Activated naive CD4-positive, alpha-beta T cell treated with anti-CD3 and anti-CD28 coated beads, Interleukin-2, amount 10 ng/mL, durations not matched to agents 7 days and 5 days (primary cell): ENCODE data around the gene SOD2.
A peak's percentile ranks its signal among the peaks of the same experiment; 100 is the strongest.
"Not testable (repeated sequence)": the region's sequence is repeated elsewhere in the genome, so short reads cannot be mapped to it uniquely, and the experiment has no call there.

Experiments
- CTCF ChIA-PET: fragments of 350-600 bp; sonication (Branson Sonifier 250); formaldehyde crosslinking; loops from one replicate; lab custom pipeline; 2021; ENCODE audit warnings: antibody characterized with exemption; lab: Charles Lee
- DNase-seq: peaks from one replicate; pipeline ENCODE4 v3.0.0-alpha.2; 2020
- H3K27ac Mint-ChIP-seq: one replicate; pipeline ENCODE4 v1.8.0; 2021; ENCODE audit warnings: mild to moderate bottlenecking, moderate library complexity, mixed read lengths
- H3K27me3 Mint-ChIP-seq: one replicate; pipeline ENCODE4 v1.8.0; 2021; ENCODE audit warnings: mild to moderate bottlenecking, mixed read lengths
- H3K36me3 Mint-ChIP-seq: one replicate; pipeline ENCODE4 v1.8.0; 2021; ENCODE audit warnings: mixed read lengths
- H3K4me1 Mint-ChIP-seq: one replicate; pipeline ENCODE4 v1.8.0; 2021; ENCODE audit warnings: mixed read lengths
- H3K4me3 Mint-ChIP-seq: one replicate; pipeline ENCODE4 v1.8.0; 2021; ENCODE audit warnings: mild to moderate bottlenecking, moderate library complexity, mixed read lengths
- H3K9me3 Mint-ChIP-seq: one replicate; pipeline ENCODE4 v1.8.0; 2021; ENCODE audit warnings: mixed read lengths

SOD2 gene

DNA sequence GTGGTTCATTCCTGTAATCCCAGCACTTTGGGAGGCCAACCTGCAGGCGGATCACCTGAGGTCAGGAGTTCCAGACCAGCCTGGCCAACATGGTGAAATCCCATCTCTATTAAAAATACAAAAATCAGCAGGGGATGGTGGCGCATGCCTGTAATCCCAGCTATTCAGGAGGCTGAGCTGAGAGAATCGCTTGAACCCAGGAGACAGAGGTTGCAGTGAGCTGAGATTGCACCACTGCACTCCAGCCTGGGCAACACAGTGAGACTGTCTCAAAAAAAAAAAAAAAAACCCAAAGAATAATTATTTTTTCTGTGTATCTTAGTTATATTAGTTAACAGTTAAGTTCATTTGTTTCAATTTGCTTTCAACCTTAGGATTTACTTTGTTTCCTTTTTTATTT, 32.2 kb upstream of the SOD2 start:
- H3K27ac Mint-ChIP-seq, DNase-seq, H3K4me3 Mint-ChIP-seq, CTCF ChIA-PET, H3K27me3 Mint-ChIP-seq: not testable (repeated sequence)
- Mint-ChIP-seq H3K9me3 (peaks cover 12% of the 10 kb centered on the region), H3K36me3 (peaks cover 36% of the 10 kb centered on the region), H3K4me1 (peaks cover 49% of the 10 kb centered on the region)

DNA sequence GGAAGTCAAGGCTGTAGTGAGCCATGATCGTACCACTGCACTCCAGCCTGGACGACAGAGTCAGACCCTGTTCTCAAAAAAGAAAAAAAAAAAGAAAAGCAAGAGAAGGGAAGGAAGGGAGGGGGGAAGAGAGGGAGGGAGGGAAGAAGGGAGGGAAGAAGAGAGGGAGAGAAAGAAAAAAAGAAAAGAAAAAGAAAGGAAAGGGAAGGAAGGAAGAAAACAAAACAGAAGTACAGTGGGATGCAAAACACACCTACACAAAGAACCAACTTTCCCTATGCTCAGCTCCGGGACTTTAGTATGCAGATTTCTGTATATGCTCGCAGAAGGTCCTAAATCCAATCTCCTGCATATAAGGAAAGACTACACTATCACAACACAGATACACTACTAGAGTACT, 31.7 kb upstream of the SOD2 start:
- no peak for DNase-seq
- no peak overlapping the region for H3K27ac Mint-ChIP-seq
- H3K4me1 Mint-ChIP-seq: peaks cover 46% of the 10 kb centered on the region
- H3K9me3 Mint-ChIP-seq: peaks cover 12% of the 10 kb centered on the region
- peaks cover 7% of the 10 kb centered on the region for H3K27me3 Mint-ChIP-seq
- CTCF ChIA-PET: interaction anchor here (1.1 kb wide), 1 partner anchor 27 kb away, joined by 3 read pairs; no protein-coding TSS in a partner anchor
- peaks cover 35% of the 10 kb centered on the region for H3K36me3 Mint-ChIP-seq
- H3K4me3 Mint-ChIP-seq: no peak overlapping the region

DNA sequence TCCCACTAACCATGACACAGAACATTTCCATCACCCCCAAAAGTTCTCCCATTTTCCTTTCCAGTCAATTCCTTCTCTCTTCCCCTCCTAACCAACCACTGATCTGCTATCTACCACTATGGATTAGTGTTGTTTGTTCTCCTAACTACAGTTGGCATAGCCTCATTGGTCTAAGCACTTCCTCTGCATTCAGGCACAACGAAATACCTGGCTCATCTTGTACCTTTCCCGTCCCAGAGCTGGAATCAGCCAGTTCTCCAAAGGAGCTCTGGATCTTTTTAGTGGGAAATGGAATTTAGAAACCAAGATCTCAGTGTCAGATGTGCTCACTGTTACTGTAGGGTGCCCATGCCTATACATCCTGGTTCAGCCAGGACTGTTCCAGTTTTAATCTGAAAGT, 30.2 kb upstream of the SOD2 start:
- Mint-ChIP-seq H3K36me3 (peaks cover 25% of the 10 kb centered on the region), H3K4me3 (no peak overlapping the region), H3K27ac (peak overlapping the region; percentile 3), H3K9me3 (peaks cover 12% of the 10 kb centered on the region), H3K27me3 (peaks cover 7% of the 10 kb centered on the region), H3K4me1 (peaks cover 34% of the 10 kb centered on the region)
- DNase-seq: no peak
- CTCF ChIA-PET: interaction anchor here (0.9 kb wide), 1 partner anchor 31 kb away, joined by 4 read pairs; no protein-coding TSS in a partner anchor

DNA sequence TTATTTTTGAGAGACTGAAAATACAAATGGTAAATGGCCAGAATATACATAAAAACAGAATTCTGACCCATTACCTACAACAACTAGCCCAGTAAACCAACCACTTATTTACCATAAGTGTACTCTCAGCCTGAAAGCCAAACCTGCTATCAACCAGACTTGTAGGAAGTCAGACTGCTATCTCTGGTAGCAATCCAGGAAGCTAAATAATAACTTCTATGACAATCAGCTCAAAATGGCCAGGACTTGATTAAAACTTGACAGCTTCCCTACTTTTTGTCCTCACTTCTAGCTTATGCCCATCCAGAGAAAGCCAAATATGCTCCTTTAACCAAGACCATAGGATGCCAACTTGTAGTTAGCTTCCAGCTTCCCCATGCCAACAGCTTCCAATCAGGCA, 29.6 kb upstream of the SOD2 start:
- CTCF ChIA-PET: interaction anchor here (0.9 kb wide), 1 partner anchor 31 kb away, joined by 4 read pairs; no protein-coding TSS in a partner anchor
- Mint-ChIP-seq H3K9me3 (peaks cover 12% of the 10 kb centered on the region), H3K36me3 (peaks cover 22% of the 10 kb centered on the region), H3K4me3 (no peak overlapping the region), H3K27me3 (peaks cover 7% of the 10 kb centered on the region), H3K4me1 (peaks cover 34% of the 10 kb centered on the region), H3K27ac (no peak overlapping the region)
- no peak for DNase-seq

DNA sequence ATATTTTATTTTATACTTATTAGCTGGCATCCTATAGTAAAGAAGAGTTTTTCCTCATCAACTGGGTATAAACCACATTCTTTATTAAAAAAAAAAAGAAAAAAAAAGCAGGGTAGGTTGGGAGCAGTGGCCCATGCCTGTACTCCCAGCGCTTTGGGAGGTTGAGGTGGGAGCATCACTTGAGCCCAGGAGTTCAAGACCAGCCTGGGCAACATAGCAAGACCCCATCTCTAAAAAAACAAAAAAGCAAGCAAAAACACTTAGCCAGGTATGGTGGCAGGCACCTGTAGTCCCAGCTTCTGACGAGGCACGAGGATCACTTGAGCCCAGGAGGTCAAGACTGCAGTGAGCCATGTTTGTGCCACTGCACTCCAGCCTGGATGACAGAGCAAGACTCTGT, 28.9 kb upstream of the SOD2 start:
- CTCF ChIA-PET: interaction anchor here (2.2 kb wide), 1 partner anchor 129 kb away, joined by 7 read pairs; no protein-coding TSS in a partner anchor
- H3K27me3 Mint-ChIP-seq, DNase-seq, H3K27ac Mint-ChIP-seq, H3K4me3 Mint-ChIP-seq: not testable (repeated sequence)
- H3K36me3 Mint-ChIP-seq: peaks cover 22% of the 10 kb centered on the region
- peaks cover 34% of the 10 kb centered on the region for H3K4me1 Mint-ChIP-seq
- peaks cover 12% of the 10 kb centered on the region for H3K9me3 Mint-ChIP-seq

DNA sequence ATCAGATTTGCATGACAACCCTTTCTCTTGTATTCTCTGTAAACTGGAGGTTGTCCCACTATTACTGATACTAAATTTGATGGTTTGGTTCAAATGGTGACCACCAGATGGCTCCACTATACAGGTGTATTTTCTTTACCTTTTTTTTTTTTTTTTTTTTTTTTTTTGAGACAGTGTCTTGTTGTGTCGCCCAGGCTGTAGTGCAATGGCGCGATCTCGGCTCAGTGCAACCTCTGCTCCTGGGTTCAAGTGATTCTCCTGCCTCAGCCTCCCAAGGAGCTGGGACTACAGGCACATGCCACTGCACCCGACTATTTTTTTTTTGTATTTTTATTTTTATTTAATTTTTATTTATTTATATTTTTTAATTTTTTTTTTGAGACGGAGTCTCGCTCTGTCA, 27.7 kb upstream of the SOD2 start:
- DNase-seq: peak; percentile 59
- Mint-ChIP-seq H3K36me3 (peaks cover 22% of the 10 kb centered on the region), H3K4me1 (peaks cover 30% of the 10 kb centered on the region), H3K27ac (no peak overlapping the region), H3K4me3 (no peak overlapping the region), H3K27me3 (no peaks in the 10 kb centered on the region), H3K9me3 (peaks cover 12% of the 10 kb centered on the region)
- CTCF ChIA-PET: interaction anchor here (0.6 to 2.6 kb wide), 9 partner anchors 10 to 222 kb away, joined by 3 to 13 read pairs (median 5); no protein-coding TSS in a partner anchor

DNA sequence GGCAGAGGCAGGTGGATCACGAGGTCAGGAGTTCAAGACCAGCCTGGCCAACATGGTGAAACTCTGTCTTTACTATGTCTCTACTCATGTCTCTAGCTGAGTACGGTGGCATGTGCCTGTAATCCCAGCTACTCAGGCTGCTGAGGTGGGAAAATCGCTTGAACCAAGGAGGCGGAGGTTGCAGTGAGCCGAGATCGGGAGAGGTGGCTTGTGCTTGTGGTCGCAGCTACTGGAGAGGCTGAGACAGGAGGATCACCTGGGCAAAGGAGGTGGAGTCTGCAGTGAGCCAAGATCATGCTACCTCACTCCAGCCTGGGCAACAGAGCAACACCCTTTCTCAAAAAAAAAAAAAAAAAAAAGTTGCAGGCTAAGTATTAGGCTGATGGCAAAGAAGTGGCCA, 26.2 kb upstream of the SOD2 start:
- CTCF ChIA-PET: interaction anchor here (1.5 to 2.6 kb wide), 2 partner anchors 30 to 134 kb away, joined by 4 to 13 read pairs; no protein-coding TSS in a partner anchor
- H3K27me3 Mint-ChIP-seq: no peaks in the 10 kb centered on the region
- H3K4me3 Mint-ChIP-seq: no peak overlapping the region
- peaks cover 26% of the 10 kb centered on the region for H3K4me1 Mint-ChIP-seq
- peaks cover 12% of the 10 kb centered on the region for H3K9me3 Mint-ChIP-seq
- H3K36me3 Mint-ChIP-seq: peaks cover 28% of the 10 kb centered on the region
- no peak overlapping the region for H3K27ac Mint-ChIP-seq
- no peak for DNase-seq

DNA sequence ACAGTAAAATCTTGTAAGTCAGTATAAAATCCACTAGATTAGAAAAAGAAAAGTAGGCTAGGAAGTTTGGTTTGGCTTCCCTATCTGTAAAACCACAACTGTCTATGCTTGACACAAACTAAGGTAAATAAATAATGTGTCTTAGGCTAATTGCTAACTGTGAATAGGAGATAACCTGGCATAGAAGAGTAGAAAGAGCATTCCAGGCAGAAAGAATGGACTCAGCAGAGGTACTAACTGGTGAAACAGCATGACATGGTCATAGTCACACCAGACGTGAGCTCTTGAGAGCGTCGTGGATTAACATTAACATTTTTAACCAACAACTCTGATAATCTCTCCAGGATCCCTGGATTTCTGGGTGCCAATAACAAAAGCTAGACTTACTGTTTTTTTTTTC, 25.6 kb upstream of the SOD2 start:
- H3K36me3 Mint-ChIP-seq: peaks cover 22% of the 10 kb centered on the region
- peaks cover 11% of the 10 kb centered on the region for H3K9me3 Mint-ChIP-seq
- no peak overlapping the region for H3K27ac Mint-ChIP-seq
- no peaks in the 10 kb centered on the region for H3K27me3 Mint-ChIP-seq
- CTCF ChIA-PET: interaction anchor here (0.6 to 2.6 kb wide), 3 partner anchors 8 to 354 kb away, joined by 3 to 13 read pairs (median 4); no protein-coding TSS in a partner anchor
- DNase-seq: no peak
- no peak overlapping the region for H3K4me3 Mint-ChIP-seq
- peaks cover 24% of the 10 kb centered on the region for H3K4me1 Mint-ChIP-seq

DNA sequence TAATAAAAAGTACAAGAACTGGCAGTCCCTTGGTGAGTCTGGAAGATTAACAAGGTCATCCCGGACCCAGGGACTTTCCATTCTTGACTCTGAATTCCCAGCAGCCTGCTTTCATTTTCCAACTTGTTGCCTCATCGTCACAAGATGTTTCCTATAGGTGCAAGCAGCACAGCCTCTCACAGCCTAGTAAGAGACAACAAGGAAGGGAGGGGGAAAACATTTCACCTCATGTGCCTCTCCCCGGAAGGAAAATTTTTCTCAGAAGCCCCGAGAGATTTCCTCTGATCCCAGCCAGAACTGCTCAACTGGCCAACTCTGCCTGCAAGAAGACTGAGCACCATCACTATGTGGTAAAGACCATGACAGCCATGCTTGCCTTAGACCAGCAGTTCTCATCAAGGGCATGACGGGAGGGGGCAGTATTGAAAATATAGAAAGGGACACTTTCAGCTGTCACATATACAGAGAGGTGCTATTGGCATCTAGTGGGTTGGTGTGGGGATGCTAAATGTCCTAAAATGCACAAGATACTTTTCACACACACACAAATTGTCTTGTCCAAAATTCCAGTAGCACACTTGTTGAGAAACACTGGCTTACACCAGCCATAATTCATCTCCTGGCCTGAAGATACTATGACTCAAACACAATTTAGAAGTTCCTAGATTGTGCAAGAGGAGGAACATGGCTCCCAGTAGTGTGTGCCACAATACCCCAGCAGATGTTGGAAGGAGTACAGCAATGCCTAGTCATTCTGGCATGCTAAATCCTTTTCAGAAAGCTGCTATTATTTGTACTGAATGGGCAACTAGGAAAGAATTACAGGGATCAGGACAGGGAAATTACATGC, 23.4 kb upstream of the SOD2 start:
- Mint-ChIP-seq H3K27ac (no peak overlapping the region), H3K9me3 (no peaks in the 10 kb centered on the region), H3K4me1 (peaks cover 15% of the 10 kb centered on the region), H3K4me3 (no peak overlapping the region), H3K27me3 (no peaks in the 10 kb centered on the region), H3K36me3 (peaks cover 6% of the 10 kb centered on the region)
- DNase-seq: no peak
- CTCF ChIA-PET: interaction anchor here (0.6 to 1.1 kb wide), 2 partner anchors 36 to 103 kb away, joined by 3 read pairs; no protein-coding TSS in a partner anchor

DNA sequence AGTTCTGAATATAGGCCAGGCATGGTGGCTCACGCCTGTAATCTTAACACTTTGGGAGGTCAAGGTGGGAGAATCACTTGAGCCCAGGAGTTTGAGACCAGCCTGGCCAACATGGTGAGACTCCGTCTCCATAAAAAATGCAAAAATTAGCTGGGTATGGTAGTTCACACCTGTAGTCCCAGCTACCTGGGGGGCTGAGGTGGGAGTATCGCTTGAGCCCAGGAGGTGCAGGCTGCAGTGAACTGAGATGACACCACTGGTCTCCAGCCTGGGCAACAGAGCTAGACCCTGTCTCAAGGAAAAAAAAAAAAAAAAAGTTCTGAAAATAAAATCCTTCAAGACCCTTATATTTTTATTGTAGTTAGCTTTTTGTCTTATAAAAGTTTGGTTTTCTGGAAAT, 22.6 kb upstream of the SOD2 start:
- DNase-seq: no peak
- no peaks in the 10 kb centered on the region for H3K9me3 Mint-ChIP-seq
- peaks cover 6% of the 10 kb centered on the region for H3K36me3 Mint-ChIP-seq
- no peaks in the 10 kb centered on the region for H3K27me3 Mint-ChIP-seq
- CTCF ChIA-PET: interaction anchor here (0.6 to 1.1 kb wide), 2 partner anchors 37 to 104 kb away, joined by 3 read pairs; no protein-coding TSS in a partner anchor
- H3K27ac Mint-ChIP-seq: no peak overlapping the region
- H3K4me1 Mint-ChIP-seq: peaks cover 15% of the 10 kb centered on the region
- H3K4me3 Mint-ChIP-seq: no peak overlapping the region

DNA sequence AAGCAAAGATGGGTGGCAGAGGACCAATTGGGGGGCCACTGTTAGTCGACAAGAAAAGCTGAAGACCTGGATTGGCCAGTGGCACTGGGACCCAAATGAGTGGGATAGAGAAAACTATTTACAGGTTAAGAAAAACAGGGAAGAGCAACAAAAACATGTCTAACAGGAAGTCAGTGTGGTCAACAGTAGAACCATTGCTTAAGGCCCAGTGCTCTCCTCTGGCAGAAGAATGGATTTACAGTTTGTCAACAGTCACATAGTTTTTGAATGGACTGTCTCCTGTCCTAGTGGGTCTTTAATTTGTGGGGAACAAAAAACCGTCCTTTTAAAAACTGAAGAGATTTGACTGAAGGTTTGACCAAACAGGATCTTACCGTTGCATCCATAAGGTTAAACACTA, 22.1 kb upstream of the SOD2 start:
- peaks cover 6% of the 10 kb centered on the region for H3K36me3 Mint-ChIP-seq
- H3K9me3 Mint-ChIP-seq: no peaks in the 10 kb centered on the region
- H3K4me3 Mint-ChIP-seq: no peak overlapping the region
- H3K4me1 Mint-ChIP-seq: peaks cover 11% of the 10 kb centered on the region
- peak overlapping the region; percentile 22 for H3K27ac Mint-ChIP-seq
- CTCF ChIA-PET: no interaction called here
- H3K27me3 Mint-ChIP-seq: no peaks in the 10 kb centered on the region
- DNase-seq: no peak

DNA sequence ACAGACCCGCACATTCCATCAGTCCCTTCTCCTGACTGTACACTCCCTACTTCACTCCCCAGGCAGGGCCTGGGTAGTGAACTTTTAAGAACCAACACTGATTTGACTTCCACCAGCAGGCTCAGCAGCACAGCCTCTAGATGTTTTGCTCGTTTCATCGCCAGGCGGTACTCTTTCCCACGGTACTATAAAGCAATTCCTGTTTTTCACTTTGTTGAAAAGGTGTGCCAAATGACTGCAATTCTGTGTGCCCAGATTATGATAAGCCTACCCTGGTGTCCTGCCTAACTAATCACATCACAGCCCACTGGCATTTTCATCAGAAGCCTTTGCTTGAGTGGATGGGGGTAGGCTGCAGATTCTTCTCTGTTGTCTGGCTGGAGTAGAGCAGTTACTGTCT, 21.4 kb upstream of the SOD2 start:
- Mint-ChIP-seq H3K27me3 (peaks cover 1% of the 10 kb centered on the region), H3K4me3 (no peak overlapping the region), H3K4me1 (peaks cover 11% of the 10 kb centered on the region), H3K27ac (no peak overlapping the region), H3K9me3 (no peaks in the 10 kb centered on the region), H3K36me3 (peaks cover 9% of the 10 kb centered on the region)
- CTCF ChIA-PET: no interaction called here
- no peak for DNase-seq

DNA sequence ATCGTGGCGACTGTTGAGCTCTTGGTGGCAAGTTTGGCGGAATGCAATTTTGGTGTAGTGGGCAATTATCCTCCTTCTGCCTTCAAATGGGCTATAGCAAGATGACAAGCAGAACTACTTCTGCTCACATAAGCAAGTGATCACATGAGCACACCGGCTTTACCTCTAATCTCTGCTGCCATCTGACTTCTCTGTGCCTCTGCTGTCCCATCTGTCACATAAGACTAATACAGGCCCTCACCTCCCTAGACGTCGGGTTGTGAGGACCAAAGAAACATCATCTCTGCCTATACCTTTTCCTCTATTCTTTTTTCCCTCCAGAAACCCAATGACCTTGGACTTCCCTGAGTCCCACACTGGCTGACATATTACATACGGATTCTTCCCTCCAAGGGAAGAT, 20.9 kb upstream of the SOD2 start:
- CTCF ChIA-PET: no interaction called here
- Mint-ChIP-seq H3K4me3 (no peak overlapping the region), H3K9me3 (no peaks in the 10 kb centered on the region), H3K27me3 (peaks cover 4% of the 10 kb centered on the region), H3K27ac (no peak overlapping the region), H3K4me1 (peaks cover 11% of the 10 kb centered on the region), H3K36me3 (peaks cover 11% of the 10 kb centered on the region)
- no peak for DNase-seq

DNA sequence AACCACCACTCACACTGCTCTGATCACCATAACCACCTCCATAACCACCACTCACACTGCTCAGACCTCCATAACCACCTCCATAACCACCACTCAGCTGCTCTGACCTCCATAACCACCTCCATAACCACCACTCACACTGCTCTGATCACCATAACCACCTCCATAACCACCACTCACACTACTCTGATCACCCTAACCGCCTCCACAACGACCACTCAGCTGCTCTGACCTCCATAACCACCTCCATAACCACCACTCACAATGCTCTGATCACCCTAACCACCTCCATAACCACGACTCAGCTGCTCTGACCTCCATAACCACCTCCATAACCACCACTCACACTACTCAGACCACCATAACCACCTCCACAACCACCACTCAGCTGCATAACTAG, 19.3 kb upstream of the SOD2 start:
- Mint-ChIP-seq H3K36me3 (peaks cover 12% of the 10 kb centered on the region), H3K4me1 (peaks cover 11% of the 10 kb centered on the region)
- CTCF ChIA-PET, H3K4me3 Mint-ChIP-seq, H3K27me3 Mint-ChIP-seq, DNase-seq, H3K9me3 Mint-ChIP-seq, H3K27ac Mint-ChIP-seq: not testable (repeated sequence)
